GM12878 (cell line): ENCODE results near the gene CCDC91.

Source experiments
- CHD2 ChIP-seq: IDR thresholded peaks from 2 replicates; pipeline ENCODE4 v1.6.1; 2011; ENCODE audit warnings: low read depth, low read length, improper control_type of control experiment, borderline replicate concordance
- NFYB ChIP-seq: IDR thresholded peaks from 2 replicates; pipeline ENCODE4 v1.6.1; 2011; ENCODE audit warnings: low read depth, mild to moderate bottlenecking, low read length, improper control_type of control experiment, moderate library complexity; ENCODE audit not compliant: insufficient read depth
- YY1 ChIP-seq: IDR thresholded peaks from 2 replicates; pipeline ENCODE4 v1.6.1; 2011; ENCODE audit warnings: low read depth, mild to moderate bottlenecking, low read length
- TF ChIP-seq, protein P1 (sequence below), 3 experiments: IDR thresholded peaks in 2 of 3; conservative IDR thresholded peaks in 1 of 3; 2 replicates each; pipeline ENCODE4 v1.5.1; 2011; ENCODE audit warnings: low read depth in 3 of 3, low read length in 3 of 3, mild to moderate bottlenecking in 3 of 3, control low read depth in 2 of 3, moderate library complexity in 2 of 3, inconsistent platforms in 1 of 3, mixed read lengths in 1 of 3; ENCODE audit not compliant: control insufficient read depth in 2 of 3, insufficient read depth in 1 of 3; ENCODE audit errors: extremely low read depth in 1 of 3
- TF ChIP-seq, protein P2 (sequence below): IDR thresholded peaks from 2 replicates; pipeline ENCODE4 v1.6.1; 2012; ENCODE audit warnings: low read depth, low read length, improper control_type of control experiment
- TF ChIP-seq, protein P3 (sequence below): fragments of 450-650 bp; formaldehyde crosslinking; IDR thresholded peaks from 2 replicates; pipeline ENCODE4 v1.5.0; 2022; ENCODE audit warnings: mild to moderate bottlenecking, missing genetic modification characterization
- TF ChIP-seq, protein P4 (sequence below): IDR thresholded peaks from 2 replicates; pipeline ENCODE4 v1.6.1; 2011; ENCODE audit warnings: low read depth, mild to moderate bottlenecking, low read length, moderate library complexity, borderline replicate concordance; ENCODE audit errors: extremely low read depth

DNA sequence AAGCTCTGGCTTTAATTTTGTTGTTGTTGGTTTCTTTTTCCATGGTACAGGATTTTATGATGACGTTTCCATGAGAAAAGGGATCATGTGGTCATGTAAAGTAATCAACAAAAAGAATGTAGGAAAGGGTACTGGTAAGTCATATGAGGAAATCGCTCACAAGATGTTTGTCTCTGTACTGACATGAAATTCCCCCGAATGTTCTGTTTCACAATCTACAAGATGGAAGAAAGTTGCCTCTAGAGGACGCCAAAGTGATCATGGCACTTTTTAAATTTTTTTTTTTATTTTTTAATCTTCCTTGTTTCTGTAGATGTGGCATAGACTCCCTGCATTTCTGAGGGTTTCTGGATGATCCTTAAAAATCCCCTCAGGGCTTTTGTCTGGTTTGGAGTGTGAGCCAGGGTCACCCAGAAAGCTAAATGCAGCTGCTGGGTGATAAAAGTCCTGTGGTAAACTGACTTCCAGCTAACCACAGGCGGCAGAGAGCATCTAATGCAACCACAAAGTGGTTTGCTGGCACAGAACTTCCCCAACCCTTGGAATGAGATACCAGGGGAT lies 393.5 kb downstream of the CCDC91 start:
- TF ChIP-seq, protein P1, sequence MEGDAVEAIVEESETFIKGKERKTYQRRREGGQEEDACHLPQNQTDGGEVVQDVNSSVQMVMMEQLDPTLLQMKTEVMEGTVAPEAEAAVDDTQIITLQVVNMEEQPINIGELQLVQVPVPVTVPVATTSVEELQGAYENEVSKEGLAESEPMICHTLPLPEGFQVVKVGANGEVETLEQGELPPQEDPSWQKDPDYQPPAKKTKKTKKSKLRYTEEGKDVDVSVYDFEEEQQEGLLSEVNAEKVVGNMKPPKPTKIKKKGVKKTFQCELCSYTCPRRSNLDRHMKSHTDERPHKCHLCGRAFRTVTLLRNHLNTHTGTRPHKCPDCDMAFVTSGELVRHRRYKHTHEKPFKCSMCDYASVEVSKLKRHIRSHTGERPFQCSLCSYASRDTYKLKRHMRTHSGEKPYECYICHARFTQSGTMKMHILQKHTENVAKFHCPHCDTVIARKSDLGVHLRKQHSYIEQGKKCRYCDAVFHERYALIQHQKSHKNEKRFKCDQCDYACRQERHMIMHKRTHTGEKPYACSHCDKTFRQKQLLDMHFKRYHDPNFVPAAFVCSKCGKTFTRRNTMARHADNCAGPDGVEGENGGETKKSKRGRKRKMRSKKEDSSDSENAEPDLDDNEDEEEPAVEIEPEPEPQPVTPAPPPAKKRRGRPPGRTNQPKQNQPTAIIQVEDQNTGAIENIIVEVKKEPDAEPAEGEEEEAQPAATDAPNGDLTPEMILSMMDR (IDR thresholded peaks at IDR 0.05 in 2 of 3, conservative IDR thresholded peaks at IDR 0.05 in 1 of 3; ENCODE audit: control insufficient read depth in 2 of 3, extremely low read depth in 1 of 3, insufficient read depth in 1 of 3, low read depth in 3 of 3, low read length in 3 of 3) = peak in 1 of 3 experiments; percentile 11; a peak in 1 of 6 replicates
- no peak for TF ChIP-seq CHD2
- TF ChIP-seq, protein P2, sequence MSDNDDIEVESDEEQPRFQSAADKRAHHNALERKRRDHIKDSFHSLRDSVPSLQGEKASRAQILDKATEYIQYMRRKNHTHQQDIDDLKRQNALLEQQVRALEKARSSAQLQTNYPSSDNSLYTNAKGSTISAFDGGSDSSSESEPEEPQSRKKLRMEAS = no peak
- TF ChIP-seq NFYB = no peak
- TF ChIP-seq YY1 = no peak
- TF ChIP-seq, protein P3, sequence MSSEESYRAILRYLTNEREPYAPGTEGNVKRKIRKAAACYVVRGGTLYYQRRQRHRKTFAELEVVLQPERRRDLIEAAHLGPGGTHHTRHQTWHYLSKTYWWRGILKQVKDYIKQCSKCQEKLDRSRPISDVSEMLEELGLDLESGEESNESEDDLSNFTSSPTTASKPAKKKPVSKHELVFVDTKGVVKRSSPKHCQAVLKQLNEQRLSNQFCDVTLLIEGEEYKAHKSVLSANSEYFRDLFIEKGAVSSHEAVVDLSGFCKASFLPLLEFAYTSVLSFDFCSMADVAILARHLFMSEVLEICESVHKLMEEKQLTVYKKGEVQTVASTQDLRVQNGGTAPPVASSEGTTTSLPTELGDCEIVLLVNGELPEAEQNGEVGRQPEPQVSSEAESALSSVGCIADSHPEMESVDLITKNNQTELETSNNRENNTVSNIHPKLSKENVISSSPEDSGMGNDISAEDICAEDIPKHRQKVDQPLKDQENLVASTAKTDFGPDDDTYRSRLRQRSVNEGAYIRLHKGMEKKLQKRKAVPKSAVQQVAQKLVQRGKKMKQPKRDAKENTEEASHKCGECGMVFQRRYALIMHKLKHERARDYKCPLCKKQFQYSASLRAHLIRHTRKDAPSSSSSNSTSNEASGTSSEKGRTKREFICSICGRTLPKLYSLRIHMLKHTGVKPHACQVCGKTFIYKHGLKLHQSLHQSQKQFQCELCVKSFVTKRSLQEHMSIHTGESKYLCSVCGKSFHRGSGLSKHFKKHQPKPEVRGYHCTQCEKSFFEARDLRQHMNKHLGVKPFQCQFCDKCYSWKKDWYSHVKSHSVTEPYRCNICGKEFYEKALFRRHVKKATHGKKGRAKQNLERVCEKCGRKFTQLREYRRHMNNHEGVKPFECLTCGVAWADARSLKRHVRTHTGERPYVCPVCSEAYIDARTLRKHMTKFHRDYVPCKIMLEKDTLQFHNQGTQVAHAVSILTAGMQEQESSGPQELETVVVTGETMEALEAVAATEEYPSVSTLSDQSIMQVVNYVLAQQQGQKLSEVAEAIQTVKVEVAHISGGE = no peak
- TF ChIP-seq, protein P4, sequence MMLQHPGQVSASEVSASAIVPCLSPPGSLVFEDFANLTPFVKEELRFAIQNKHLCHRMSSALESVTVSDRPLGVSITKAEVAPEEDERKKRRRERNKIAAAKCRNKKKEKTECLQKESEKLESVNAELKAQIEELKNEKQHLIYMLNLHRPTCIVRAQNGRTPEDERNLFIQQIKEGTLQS = no peak
